DOHH2 (cell line): ENCODE results near the gene SAP30L.

Experiments used
- EZH2phosphoT487 ChIP-seq: fragments of 200-600 bp; sonication (generic); IDR thresholded peaks from 2 replicates; pipeline ENCODE4 v1.6.1; 2017; ENCODE audit warnings: borderline replicate concordance, mild to moderate bottlenecking, antibody characterized with exemption, low read length, moderate library complexity, mixed read lengths
- TF ChIP-seq, protein P1 (sequence below): fragments of 200-600 bp; sonication (generic); IDR thresholded peaks from one replicate; pipeline ENCODE4 v1.5.1; 2014; ENCODE audit warnings: antibody characterized with exemption, mild to moderate bottlenecking, low read depth, low read length; ENCODE audit not compliant: poor library complexity, severe bottlenecking

DNA sequence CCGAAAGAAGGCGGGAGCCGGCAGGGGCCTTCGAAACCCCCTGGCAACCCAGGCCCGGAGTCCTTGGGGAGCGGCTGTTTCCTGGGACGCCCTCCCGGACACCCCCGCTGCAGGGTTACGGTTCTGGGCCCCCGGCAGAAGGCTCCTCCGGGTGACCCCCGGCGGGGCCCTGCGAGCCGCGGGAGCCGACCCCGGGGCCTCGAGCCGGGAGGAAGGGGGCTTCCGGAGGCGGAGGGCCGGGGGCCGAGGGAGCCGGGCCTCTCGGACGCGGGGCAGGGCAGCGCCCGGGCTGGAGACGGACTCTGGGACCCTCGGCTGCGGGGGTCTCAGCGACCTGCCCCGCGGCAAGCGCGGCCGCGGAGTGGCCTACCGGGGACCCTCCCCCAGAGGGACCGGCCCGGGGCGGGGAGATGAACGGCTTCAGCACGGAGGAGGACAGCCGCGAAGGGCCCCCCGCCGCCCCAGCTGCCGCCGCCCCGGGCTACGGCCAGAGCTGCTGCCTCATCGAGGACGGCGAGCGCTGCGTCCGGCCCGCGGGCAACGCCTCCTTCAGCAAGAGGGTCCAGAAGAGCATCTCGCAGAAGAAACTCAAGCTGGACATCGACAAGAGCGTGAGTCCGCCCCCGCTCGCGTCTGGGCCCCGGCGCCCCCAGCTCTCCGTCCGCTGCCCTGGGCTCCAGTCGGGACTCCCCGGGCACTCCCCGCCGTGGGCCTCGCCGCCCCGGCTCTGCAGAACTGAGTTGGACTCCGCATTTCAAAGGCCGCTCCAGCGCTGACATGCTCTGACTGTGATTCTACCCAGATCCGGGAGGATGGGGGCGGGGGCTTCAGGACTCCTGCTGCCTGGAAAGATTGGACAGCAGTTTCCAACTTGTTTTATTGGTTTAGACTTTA, 645 bp downstream of the SAP30L start:
- TF ChIP-seq, protein P1, sequence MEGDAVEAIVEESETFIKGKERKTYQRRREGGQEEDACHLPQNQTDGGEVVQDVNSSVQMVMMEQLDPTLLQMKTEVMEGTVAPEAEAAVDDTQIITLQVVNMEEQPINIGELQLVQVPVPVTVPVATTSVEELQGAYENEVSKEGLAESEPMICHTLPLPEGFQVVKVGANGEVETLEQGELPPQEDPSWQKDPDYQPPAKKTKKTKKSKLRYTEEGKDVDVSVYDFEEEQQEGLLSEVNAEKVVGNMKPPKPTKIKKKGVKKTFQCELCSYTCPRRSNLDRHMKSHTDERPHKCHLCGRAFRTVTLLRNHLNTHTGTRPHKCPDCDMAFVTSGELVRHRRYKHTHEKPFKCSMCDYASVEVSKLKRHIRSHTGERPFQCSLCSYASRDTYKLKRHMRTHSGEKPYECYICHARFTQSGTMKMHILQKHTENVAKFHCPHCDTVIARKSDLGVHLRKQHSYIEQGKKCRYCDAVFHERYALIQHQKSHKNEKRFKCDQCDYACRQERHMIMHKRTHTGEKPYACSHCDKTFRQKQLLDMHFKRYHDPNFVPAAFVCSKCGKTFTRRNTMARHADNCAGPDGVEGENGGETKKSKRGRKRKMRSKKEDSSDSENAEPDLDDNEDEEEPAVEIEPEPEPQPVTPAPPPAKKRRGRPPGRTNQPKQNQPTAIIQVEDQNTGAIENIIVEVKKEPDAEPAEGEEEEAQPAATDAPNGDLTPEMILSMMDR: no peak
- no peak for TF ChIP-seq EZH2phosphoT487
